ENCODE measurements around the gene BRAF. TPM values are rescaled to one million over a fixed set of nuclear protein-coding genes. Genes with fewer than 3 reads are reported as not detected.
"Not testable (repeated sequence)": the region's sequence is repeated elsewhere in the genome, so short reads cannot be mapped to it uniquely, and the experiment has no call there.

Gene BRAF
- total RNA-seq, 1 donor from 2014 or later = 28.4 TPM

- peak overlapping the region; percentile 74 for H3K4me3 Mint-ChIP-seq (ENCODE audit: unreplicated experiment)
- H3K27me3 Mint-ChIP-seq (ENCODE audit: unreplicated experiment) = peaks cover 11% of the 10 kb centered on the region
- no peak overlapping the region for H3K27ac Mint-ChIP-seq (ENCODE audit: unreplicated experiment)
- no peaks in the 10 kb centered on the region for H3K9me3 Mint-ChIP-seq (ENCODE audit: unreplicated experiment)
- H3K36me3 Mint-ChIP-seq (ENCODE audit: low read depth, unreplicated experiment) = peaks cover 46% of the 10 kb centered on the region
- no peak for DNase-seq (ENCODE audit: low spot score)
- no peak for TF ChIP-seq CTCF (IDR thresholded peaks at IDR 0.05; ENCODE audit: unreplicated experiment)
- peaks cover 42% of the 10 kb centered on the region for H3K4me1 Mint-ChIP-seq (ENCODE audit: unreplicated experiment)
Measured at GRCh38 chr7:140679186-140679585, 245.5 kb downstream of the BRAF start.

GRCh38 chr7:140678816-140679130 is 246.0 kb downstream of the BRAF start:
- peaks cover 10% of the 10 kb centered on the region for H3K27me3 Mint-ChIP-seq (ENCODE audit: unreplicated experiment)
- no peak overlapping the region for H3K27ac Mint-ChIP-seq (ENCODE audit: unreplicated experiment)
- TF ChIP-seq CTCF (IDR thresholded peaks at IDR 0.05; ENCODE audit: unreplicated experiment) = no peak
- DNase-seq (ENCODE audit: low spot score) = no peak
- H3K4me3 Mint-ChIP-seq (ENCODE audit: unreplicated experiment) = no peak overlapping the region
- peaks cover 43% of the 10 kb centered on the region for H3K36me3 Mint-ChIP-seq (ENCODE audit: low read depth, unreplicated experiment)
- H3K9me3 Mint-ChIP-seq (ENCODE audit: unreplicated experiment) = no peaks in the 10 kb centered on the region
- peaks cover 42% of the 10 kb centered on the region for H3K4me1 Mint-ChIP-seq (ENCODE audit: unreplicated experiment)

- peaks cover 41% of the 10 kb centered on the region for H3K36me3 Mint-ChIP-seq (ENCODE audit: low read depth, unreplicated experiment)
- peak overlapping the region; percentile 20 for H3K4me3 Mint-ChIP-seq (ENCODE audit: unreplicated experiment)
- no peaks in the 10 kb centered on the region for H3K9me3 Mint-ChIP-seq (ENCODE audit: unreplicated experiment)
- TF ChIP-seq CTCF (IDR thresholded peaks at IDR 0.05; ENCODE audit: unreplicated experiment) = no peak
- peaks cover 11% of the 10 kb centered on the region for H3K27me3 Mint-ChIP-seq (ENCODE audit: unreplicated experiment)
- H3K4me1 Mint-ChIP-seq (ENCODE audit: unreplicated experiment) = peaks cover 40% of the 10 kb centered on the region
- H3K27ac Mint-ChIP-seq (ENCODE audit: unreplicated experiment) = no peak overlapping the region
- no peak for DNase-seq (ENCODE audit: low spot score)
Measured at GRCh38 chr7:140678081-140678815, 246.5 kb downstream of the BRAF start.

GRCh38 chr7:140677496-140677895 is 247.2 kb downstream of the BRAF start:
- Mint-ChIP-seq H3K4me1 (ENCODE audit: unreplicated experiment) (peaks cover 37% of the 10 kb centered on the region), H3K36me3 (ENCODE audit: low read depth, unreplicated experiment) (peaks cover 41% of the 10 kb centered on the region), H3K9me3 (ENCODE audit: unreplicated experiment) (no peaks in the 10 kb centered on the region), H3K27ac (ENCODE audit: unreplicated experiment) (no peak overlapping the region), H3K27me3 (ENCODE audit: unreplicated experiment) (peaks cover 11% of the 10 kb centered on the region), H3K4me3 (ENCODE audit: unreplicated experiment) (peak overlapping the region; percentile 20)
- DNase-seq (ENCODE audit: low spot score) = no peak
- no peak for TF ChIP-seq CTCF (IDR thresholded peaks at IDR 0.05; ENCODE audit: unreplicated experiment)

GRCh38 chr7:140676956-140677355 is 247.8 kb downstream of the BRAF start:
- peaks cover 38% of the 10 kb centered on the region for H3K4me1 Mint-ChIP-seq (ENCODE audit: unreplicated experiment)
- not testable (repeated sequence) for H3K27ac Mint-ChIP-seq (ENCODE audit: unreplicated experiment); H3K4me3 Mint-ChIP-seq (ENCODE audit: unreplicated experiment); DNase-seq (ENCODE audit: low spot score); H3K27me3 Mint-ChIP-seq (ENCODE audit: unreplicated experiment); H3K9me3 Mint-ChIP-seq (ENCODE audit: unreplicated experiment)
- peaks cover 37% of the 10 kb centered on the region for H3K36me3 Mint-ChIP-seq (ENCODE audit: low read depth, unreplicated experiment)

All from endothelial cell (in vitro differentiated cells).